PC-9 (cell line): ENCODE results near the gene GGCX. TPM values are rescaled to one million over a fixed set of nuclear protein-coding genes. Genes with fewer than 3 reads are reported as not detected.
A peak's percentile ranks its signal among the peaks of the same experiment; 100 is the strongest.

ENCODE experiments used
- BruUV-seq: library from RNA; stranded (reverse); fragments of 400-500 nt; replicated peaks from 2 replicates; lab custom pipeline; 2021; lab: Mats Ljungman, UMichigan
- CTCF ChIA-PET: fragments of 300-600 bp; sonication (Branson Sonifier 250); formaldehyde crosslinking; loops from one replicate; lab custom pipeline; 2022; ENCODE audit warnings: antibody characterized with exemption; lab: Charles Lee
- POLR2A ChIA-PET: fragments of 300-600 bp; sonication (Branson Sonifier 250); formaldehyde crosslinking; loops from one replicate; lab custom pipeline; 2022; ENCODE audit warnings: antibody characterized with exemption; ENCODE audit not compliant: unreplicated experiment; lab: Charles Lee
- DNase-seq, 2 experiments: peaks; one replicate each; pipeline versions ENCODE4 v3.0.0 to v3.0.0-alpha.2; 2015 to 2022; ENCODE audit warnings: mixed read lengths in 1 of 2
- H2AFZ ChIP-seq: fragments of 200-600 bp; sonication (generic); 2 replicates; pipeline ENCODE4 v1.8.1; 2017; ENCODE audit warnings: antibody characterized with exemption
- H3F3A ChIP-seq: fragments of 200-600 bp; sonication (generic); 2 replicates; pipeline ENCODE4 v1.8.1; 2017; ENCODE audit warnings: antibody characterized with exemption, mild to moderate bottlenecking, low read depth; ENCODE audit not compliant: insufficient read depth
- H3K27ac ChIP-seq: fragments of 200-600 bp; sonication (generic); 2 replicates; pipeline ENCODE4 v1.6.1; 2016; ENCODE audit warnings: mixed run types
- H3K27me3 ChIP-seq: fragments of 200-600 bp; sonication (generic); 2 replicates; pipeline ENCODE4 v1.6.1; 2016; ENCODE audit warnings: low read depth, mixed run types; ENCODE audit not compliant: insufficient read depth
- H3K36me3 ChIP-seq: fragments of 200-600 bp; sonication (generic); 2 replicates; pipeline ENCODE4 v1.6.1; 2016; ENCODE audit warnings: low read depth, mixed run types
- H3K4me1 ChIP-seq: fragments of 200-600 bp; sonication (generic); replicated peaks from 2 replicates; pipeline ENCODE4 v1.6.1; 2016; ENCODE audit warnings: mixed run types; ENCODE audit not compliant: insufficient read depth
- H3K4me2 ChIP-seq: fragments of 200-600 bp; sonication (generic); 2 replicates; pipeline ENCODE4 v1.6.1; 2017; ENCODE audit warnings: mixed run types
- H3K4me3 ChIP-seq: fragments of 200-600 bp; sonication (generic); 2 replicates; pipeline ENCODE4 v1.6.1; 2016; ENCODE audit warnings: mixed run types
- H3K79me2 ChIP-seq: fragments of 200-600 bp; sonication (generic); 2 replicates; pipeline ENCODE4 v1.6.1; 2017; ENCODE audit warnings: low read depth, mixed run types
- H3K9me2 ChIP-seq: fragments of 200-600 bp; sonication (generic); 2 replicates; pipeline ENCODE4 v1.8.1; 2017; ENCODE audit warnings: mild to moderate bottlenecking; ENCODE audit not compliant: insufficient read depth
- H3K9me3 ChIP-seq: fragments of 200-600 bp; sonication (generic); 2 replicates; pipeline ENCODE4 v1.8.1; 2016; ENCODE audit warnings: low read depth; ENCODE audit not compliant: insufficient read depth
- H4K20me1 ChIP-seq: fragments of 200-600 bp; sonication (generic); 2 replicates; pipeline ENCODE4 v1.8.1; 2017; ENCODE audit not compliant: insufficient read depth
- EZH2 ChIP-seq: fragments of 200-600 bp; sonication (generic); IDR thresholded peaks from 2 replicates; pipeline ENCODE4 v1.8.0; 2017; ENCODE audit warnings: antibody characterized with exemption, low read depth
- intact Hi-C: fragments of 100-400 bp; cut with micrococcal nuclease; formaldehyde crosslinking; loops from one replicate; pipeline ENCODE4 v1.10.0; 2022; ENCODE audit not compliant: unreplicated experiment
- total RNA-seq: library from RNA; stranded (reverse); gene quantifications from 2 replicates; pipeline ENCODE4 v1.2.3, GENCODE V29; 2021
- TF ChIP-seq, protein P1 (sequence below): fragments of 200-600 bp; sonication (generic); conservative IDR thresholded peaks from 2 replicates; pipeline ENCODE4 v1.6.1; 2017; ENCODE audit warnings: mixed run types, antibody characterized with exemption, mild to moderate bottlenecking, moderate library complexity

Gene GGCX
- total RNA-seq, 1 experiment from 2014 or later: 30.2 TPM

DNA sequence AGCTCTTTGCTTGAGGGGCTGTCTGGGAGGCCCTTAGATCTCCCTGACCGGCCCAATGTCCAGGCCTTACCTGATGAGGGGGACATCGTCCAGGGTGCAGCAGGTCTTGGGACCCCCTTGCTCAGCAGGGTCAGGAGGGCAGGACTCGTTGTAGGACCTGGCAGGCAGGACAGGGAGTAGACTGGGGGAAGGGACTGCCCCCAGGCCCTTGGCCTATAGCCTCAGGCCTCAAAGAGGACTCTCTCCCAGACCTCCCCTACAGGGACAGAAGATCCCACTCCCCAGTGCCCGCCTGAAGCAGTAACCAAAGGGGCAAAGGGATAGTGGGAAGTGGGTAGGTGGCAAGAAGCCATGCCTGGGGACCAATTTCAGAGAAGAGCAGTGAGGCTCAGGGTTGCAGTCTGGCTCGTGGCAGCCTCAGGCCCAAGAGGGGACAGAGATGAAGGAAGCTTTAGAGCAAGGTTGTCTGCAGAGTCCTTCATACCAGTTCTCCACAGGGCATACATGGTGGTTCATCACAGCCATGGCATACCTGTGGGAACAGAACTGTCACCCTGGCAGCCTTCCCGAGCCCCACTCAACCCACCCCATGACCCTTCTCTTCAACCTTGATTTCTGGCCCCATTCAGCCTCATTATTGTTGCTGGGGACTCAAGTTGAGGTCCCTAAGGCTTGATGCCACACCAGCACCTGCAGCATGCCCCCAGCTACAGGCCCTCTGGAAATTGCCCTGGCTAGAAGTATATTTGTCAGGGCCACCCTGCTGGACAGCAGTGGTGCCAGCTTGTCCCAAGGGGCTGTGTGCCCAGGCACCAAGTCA is 39.9 kb upstream of the GGCX start:
- CTCF ChIA-PET: no interaction called here
- BruUV-seq: TSS peak; percentile 10
- H3K27ac ChIP-seq: no peak overlapping the region

DNA sequence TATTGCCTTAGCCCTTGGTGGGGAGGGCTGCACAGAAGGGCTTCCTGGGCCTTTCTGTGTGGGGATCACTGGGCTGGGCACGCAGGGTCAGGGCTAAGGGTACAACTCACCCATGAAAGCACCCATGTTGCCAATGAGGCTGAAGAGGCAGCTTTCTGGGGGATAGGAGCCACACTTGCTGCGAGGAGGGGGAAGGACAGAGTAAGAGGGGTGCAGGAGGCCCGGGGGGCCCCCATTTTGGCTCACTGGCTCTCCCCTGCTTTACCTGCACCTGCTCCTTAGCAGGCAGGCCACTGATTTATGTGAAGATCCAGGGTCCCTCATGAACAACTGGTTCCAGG is 38.9 kb upstream of the GGCX start:
- intact Hi-C loops: loop anchor here (5.0 kb wide), 1 partner anchor 38 kb away; the partner anchor contains the start of gene GGCX
- POLR2A ChIA-PET: interaction anchor here (0.8 kb wide), 1 partner anchor 40 kb away, joined by 4 read pairs; no protein-coding TSS in a partner anchor
- no peaks in the 10 kb centered on the region for H3K9me3 ChIP-seq

More for the DNA sequence above, 39.9 kb upstream of the GGCX start:
- DNase-seq: no peak
- H3K9me2 ChIP-seq: no peaks in the 10 kb centered on the region
- H2AFZ ChIP-seq: no peak overlapping the region
- TF ChIP-seq EZH2: no peak
- TF ChIP-seq, protein P1, sequence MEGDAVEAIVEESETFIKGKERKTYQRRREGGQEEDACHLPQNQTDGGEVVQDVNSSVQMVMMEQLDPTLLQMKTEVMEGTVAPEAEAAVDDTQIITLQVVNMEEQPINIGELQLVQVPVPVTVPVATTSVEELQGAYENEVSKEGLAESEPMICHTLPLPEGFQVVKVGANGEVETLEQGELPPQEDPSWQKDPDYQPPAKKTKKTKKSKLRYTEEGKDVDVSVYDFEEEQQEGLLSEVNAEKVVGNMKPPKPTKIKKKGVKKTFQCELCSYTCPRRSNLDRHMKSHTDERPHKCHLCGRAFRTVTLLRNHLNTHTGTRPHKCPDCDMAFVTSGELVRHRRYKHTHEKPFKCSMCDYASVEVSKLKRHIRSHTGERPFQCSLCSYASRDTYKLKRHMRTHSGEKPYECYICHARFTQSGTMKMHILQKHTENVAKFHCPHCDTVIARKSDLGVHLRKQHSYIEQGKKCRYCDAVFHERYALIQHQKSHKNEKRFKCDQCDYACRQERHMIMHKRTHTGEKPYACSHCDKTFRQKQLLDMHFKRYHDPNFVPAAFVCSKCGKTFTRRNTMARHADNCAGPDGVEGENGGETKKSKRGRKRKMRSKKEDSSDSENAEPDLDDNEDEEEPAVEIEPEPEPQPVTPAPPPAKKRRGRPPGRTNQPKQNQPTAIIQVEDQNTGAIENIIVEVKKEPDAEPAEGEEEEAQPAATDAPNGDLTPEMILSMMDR: no peak
- peaks cover 39% of the 10 kb centered on the region for H3K4me1 ChIP-seq
- peak overlapping the region; percentile 59; the same call in 1 of the 2 replicates for H3K4me3 ChIP-seq
- POLR2A ChIA-PET: interaction anchor here (0.7 to 0.8 kb wide), 2 partner anchors 41 to 98 kb away, joined by 3 to 4 read pairs; no protein-coding TSS in a partner anchor
- peaks cover 24% of the 10 kb centered on the region for H3K36me3 ChIP-seq
- H3K27me3 ChIP-seq: no peaks in the 10 kb centered on the region
- peak overlapping the region; percentile 82 for H3K4me2 ChIP-seq
- H3K79me2 ChIP-seq: peaks cover 54% of the 10 kb centered on the region
- H4K20me1 ChIP-seq: no peaks in the 10 kb centered on the region
- no peaks in the 10 kb centered on the region for H3K9me3 ChIP-seq
- peaks cover 32% of the 10 kb centered on the region for H3F3A ChIP-seq
- intact Hi-C loops: loop anchor here (5.0 kb wide), 1 partner anchor 39 kb away; the partner anchor contains the start of gene GGCX

DNA sequence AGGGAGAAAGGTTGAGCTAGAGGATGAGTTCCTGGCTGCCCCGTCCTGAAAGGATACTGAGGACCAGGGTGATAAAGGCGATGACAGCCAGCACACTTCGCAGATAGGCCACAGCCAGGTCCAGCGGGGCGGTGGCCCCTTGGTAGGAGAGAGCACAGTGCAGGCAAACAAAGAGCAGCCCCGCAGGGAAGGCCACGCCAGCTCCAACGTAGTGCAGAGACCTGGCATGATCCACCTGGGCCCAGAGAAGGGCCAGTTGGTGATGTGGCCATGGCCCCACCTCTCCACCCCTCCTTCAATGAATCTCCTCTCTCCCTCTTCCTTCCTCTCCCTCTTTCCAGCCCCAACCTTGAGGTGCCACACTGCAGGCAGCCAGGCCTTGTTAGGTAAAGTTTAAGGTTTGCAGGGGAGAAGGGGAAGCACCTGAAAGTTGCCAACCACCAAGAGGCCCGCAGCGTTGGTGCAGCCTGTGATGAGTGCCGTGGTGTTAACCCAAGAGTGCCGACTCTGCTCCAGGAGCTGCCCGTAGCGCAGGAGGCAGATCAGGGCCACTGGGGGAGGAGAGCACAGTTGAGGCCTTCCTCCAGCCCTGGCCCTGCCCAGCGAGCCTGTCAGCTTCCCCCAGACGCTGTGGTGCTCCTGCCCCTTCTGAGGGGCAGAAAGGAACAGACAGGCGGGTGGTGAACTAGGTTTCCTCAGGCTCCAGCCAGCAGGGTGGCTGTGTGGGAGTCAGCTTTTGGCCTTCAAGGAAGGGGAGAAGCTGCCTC is 38.4 kb upstream of the GGCX start:
- intact Hi-C loops: loop anchor here (5.0 kb wide), 1 partner anchor 37 kb away; the partner anchor contains the start of gene GGCX
- no peak for DNase-seq
- Histone ChIP-seq H4K20me1 (no peaks in the 10 kb centered on the region), H3F3A (peaks cover 22% of the 10 kb centered on the region), H3K27ac (no peak overlapping the region), H3K9me3 (no peaks in the 10 kb centered on the region), H3K9me2 (no peaks in the 10 kb centered on the region), H3K4me1 (peaks cover 25% of the 10 kb centered on the region), H3K36me3 (peaks cover 9% of the 10 kb centered on the region), H3K4me2 (no peak overlapping the region), H3K4me3 (no peak overlapping the region), H2AFZ (no peak overlapping the region), H3K79me2 (peaks cover 47% of the 10 kb centered on the region), H3K27me3 (no peaks in the 10 kb centered on the region)
- BruUV-seq: no TSS peak
- ChIA-PET CTCF (no interaction called here), POLR2A (interaction anchor here (0.6 kb wide), 1 partner anchor 33 kb away, joined by 3 read pairs; no protein-coding TSS in a partner anchor)
- TF ChIP-seq, protein P1: no peak
- no peak for TF ChIP-seq EZH2

More for the DNA sequence above, 38.9 kb upstream of the GGCX start:
- no TSS peak for BruUV-seq
- Histone ChIP-seq H3K4me2 (no peak overlapping the region), H2AFZ (no peak overlapping the region), H3K4me1 (peaks cover 30% of the 10 kb centered on the region), H3K27ac (no peak overlapping the region), H3K36me3 (peaks cover 14% of the 10 kb centered on the region), H3K9me2 (no peaks in the 10 kb centered on the region), H3K79me2 (peaks cover 50% of the 10 kb centered on the region), H3K4me3 (no peak overlapping the region), H3K27me3 (no peaks in the 10 kb centered on the region), H4K20me1 (no peaks in the 10 kb centered on the region), H3F3A (peaks cover 22% of the 10 kb centered on the region)
- TF ChIP-seq EZH2: no peak
- TF ChIP-seq, protein P1: no peak
- CTCF ChIA-PET: no interaction called here
- DNase-seq: no peak
